Psoas muscle (tissue), 8 donors: Measurements from ENCODE around the gene ADCY9. TPM values are rescaled to one million over a fixed set of nuclear protein-coding genes. Genes with fewer than 3 reads are reported as not detected.

ENCODE experiments used
- ATAC-seq, 4 donors: fragments of 200-7000 bp; cut with Tn5 transposase; one replicate each; pipeline ENCODE4 v1.9.1; 2020; ENCODE audit warnings: moderate library complexity in 3 of 4, mild to moderate bottlenecking in 2 of 4
- DNase-seq, 2 donors: peaks; one replicate each; pipeline ENCODE4 v3.0.0-alpha.2; 2020
- H3K27ac ChIP-seq: fragments of 200-600 bp; one replicate; pipeline ENCODE4 v1.8.0; 2022
- H3K27me3 ChIP-seq, 3 donors: fragments of 200-600 bp in 1 of 3; one replicate each; pipeline versions ENCODE4 v1.6.1 to v1.8.0; 2013 to 2022; ENCODE audit warnings: low read length in 2 of 3, mild to moderate bottlenecking in 2 of 3, moderate library complexity in 1 of 3; ENCODE audit not compliant: insufficient read depth in 3 of 3
- H3K36me3 ChIP-seq, 2 donors: fragments of 200-600 bp in 1 of 2; one replicate each; pipeline versions ENCODE4 v1.6.1 to v1.8.0; 2013 to 2022; ENCODE audit warnings: low read depth in 1 of 2, mild to moderate bottlenecking in 1 of 2, moderate library complexity in 1 of 2; ENCODE audit not compliant: insufficient read depth in 1 of 2
- H3K4me1 ChIP-seq: fragments of 200-600 bp; one replicate; pipeline ENCODE4 v1.8.0; 2022
- H3K4me3 ChIP-seq: fragments of 200-600 bp; one replicate; pipeline ENCODE4 v1.8.0; 2022; ENCODE audit warnings: mild to moderate bottlenecking
- H3K9me3 ChIP-seq: fragments of 200-600 bp; one replicate; pipeline ENCODE4 v1.8.0; 2022
- WGBS, 3 donors: extraction: QIAGEN DNeasy Blood & Tissue Kit; methylation state at CpG; one replicate each; pipeline versions ENCODE4 v1.1.6 to v1.1.7; 2013; 5-methylcytosine and 5-hydroxymethylcytosine counted together
- intact Hi-C, 2 donors: fragments of 100-400 bp; cut with DNase I; formaldehyde crosslinking; loops; one replicate each; pipeline versions ENCODE4 v1.11.0 to v1.14.2; 2022
- polyA plus RNA-seq, 3 donors: library from polyadenylated mRNA; stranded (reverse); fragments of 200-250 nt; gene quantifications; one replicate each; pipeline ENCODE4 v1.2.3, GENCODE V29; 2013
- total RNA-seq, 4 donors: library from RNA; stranded (reverse); fragmentation: NEBNext Ultra II Directional in 2 of 4; extraction: Animal tissue kit (Norgen Biotek cat#: 25700) in 2 of 4; gene quantifications; one replicate each; pipeline versions ENCODE4 v1.2.1 to v1.2.4, GENCODE V29; 2021 to 2023
- TF ChIP-seq, protein P1 (sequence below): fragments of 200-600 bp; IDR thresholded peaks from one replicate; pipeline ENCODE4 v1.8.0; 2022; ENCODE audit warnings: antibody characterized with exemption
- donor health status: healthy with polysubstance abuse.
- donor health status: DM: no; HTN: no; CAD: no; lungs with moderate emphysema.
- donor health status: Bipolar disorder and iron deficiency.
- donor health status: healthy.
- donor health status: DM: yes; HTN: yes; CAD: no.
- donor health status: DM: no; HTN: no; CAD: no.
- donor health status: DM: no; HTN: no; CAD: no.
- donor health status: DM: yes; HTN: yes; CAD: no.

The ADCY9 gene
- total and polyA plus RNA-seq, 7 donors, result 9.0 to 134 (median 44.9) TPM

DNA sequence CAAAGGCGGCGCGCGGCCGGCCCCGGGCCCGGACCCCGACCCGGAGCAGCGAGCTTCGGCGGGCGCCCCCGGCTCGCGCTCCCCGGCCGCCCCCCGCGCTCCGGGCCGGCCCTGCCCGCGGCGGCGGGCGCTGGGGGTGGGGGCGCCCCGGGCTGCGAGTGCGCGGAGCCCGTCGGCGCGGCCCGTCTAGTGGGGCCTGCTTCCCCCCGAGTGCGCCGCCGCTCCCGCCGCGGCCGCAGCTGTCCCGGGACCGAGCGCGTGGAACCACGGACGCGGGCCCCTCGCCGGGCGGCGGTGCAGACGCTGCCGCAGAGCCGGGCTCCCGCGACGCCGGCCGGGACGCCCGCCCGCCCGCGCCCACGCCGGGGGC is 308 bp downstream of the ADCY9 start:
- intact Hi-C loops, result loop anchor here (2.0 to 5.0 kb wide), 3 partner anchors 69 to 136 kb away; no protein-coding TSS in a partner anchor
- Histone ChIP-seq H3K9me3 (no peaks in the 10 kb centered on the region), H3K27ac (peak overlapping the region; percentile 86), H3K27me3 (no peaks in the 10 kb centered on the region), H3K4me1 (peaks cover 40% of the 10 kb centered on the region), H3K36me3 (no peaks in the 10 kb centered on the region), H3K4me3 (peak overlapping the region; percentile 83)
- DNase-seq (no peak), ATAC-seq (peak in 1 of 4 donors; percentile 4)
- TF ChIP-seq, protein P1, sequence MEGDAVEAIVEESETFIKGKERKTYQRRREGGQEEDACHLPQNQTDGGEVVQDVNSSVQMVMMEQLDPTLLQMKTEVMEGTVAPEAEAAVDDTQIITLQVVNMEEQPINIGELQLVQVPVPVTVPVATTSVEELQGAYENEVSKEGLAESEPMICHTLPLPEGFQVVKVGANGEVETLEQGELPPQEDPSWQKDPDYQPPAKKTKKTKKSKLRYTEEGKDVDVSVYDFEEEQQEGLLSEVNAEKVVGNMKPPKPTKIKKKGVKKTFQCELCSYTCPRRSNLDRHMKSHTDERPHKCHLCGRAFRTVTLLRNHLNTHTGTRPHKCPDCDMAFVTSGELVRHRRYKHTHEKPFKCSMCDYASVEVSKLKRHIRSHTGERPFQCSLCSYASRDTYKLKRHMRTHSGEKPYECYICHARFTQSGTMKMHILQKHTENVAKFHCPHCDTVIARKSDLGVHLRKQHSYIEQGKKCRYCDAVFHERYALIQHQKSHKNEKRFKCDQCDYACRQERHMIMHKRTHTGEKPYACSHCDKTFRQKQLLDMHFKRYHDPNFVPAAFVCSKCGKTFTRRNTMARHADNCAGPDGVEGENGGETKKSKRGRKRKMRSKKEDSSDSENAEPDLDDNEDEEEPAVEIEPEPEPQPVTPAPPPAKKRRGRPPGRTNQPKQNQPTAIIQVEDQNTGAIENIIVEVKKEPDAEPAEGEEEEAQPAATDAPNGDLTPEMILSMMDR, result no peak
- WGBS, 3 donors, result 0 to 1% (median 0%) methylated on average over 5 to 71 of the region's 71 CpGs

DNA sequence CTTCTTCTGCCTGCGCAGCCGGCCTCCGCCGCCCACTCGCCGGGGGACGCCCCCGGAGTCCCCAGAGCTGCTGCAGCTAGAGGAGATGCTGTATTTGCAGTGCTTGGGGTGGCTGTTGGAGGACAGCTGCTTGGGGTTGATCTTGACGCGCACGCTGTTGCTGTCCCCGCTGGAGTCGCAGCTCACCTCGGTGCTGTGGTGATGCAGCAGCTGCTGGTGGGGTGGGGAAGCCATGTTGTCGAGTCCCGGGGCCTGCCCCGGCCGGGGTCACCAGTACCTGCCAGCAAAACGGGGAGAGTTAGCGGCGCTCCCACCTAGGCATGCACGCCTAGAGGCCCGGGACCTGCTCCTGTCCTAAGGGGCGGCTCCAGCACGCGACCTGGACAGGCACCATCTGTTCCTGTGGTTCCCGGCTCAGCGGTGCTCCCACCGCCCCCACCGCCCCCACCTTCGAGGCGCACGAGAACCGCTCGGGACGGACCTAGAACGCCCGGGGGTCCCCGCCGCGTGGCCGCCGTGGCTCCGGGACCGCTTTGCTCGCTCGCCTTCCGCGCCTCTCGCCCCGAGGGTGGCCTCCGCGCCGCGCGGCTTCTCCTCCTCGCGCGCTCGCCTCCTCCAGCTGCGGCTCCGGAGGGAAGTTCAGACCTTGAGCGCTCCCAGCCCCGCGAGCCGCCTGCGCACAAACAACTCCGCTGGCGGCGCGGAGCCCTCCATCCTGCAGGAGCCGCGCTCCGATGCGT is 863 bp downstream of the ADCY9 start:
- TF ChIP-seq, protein P1, result no peak

DNA sequence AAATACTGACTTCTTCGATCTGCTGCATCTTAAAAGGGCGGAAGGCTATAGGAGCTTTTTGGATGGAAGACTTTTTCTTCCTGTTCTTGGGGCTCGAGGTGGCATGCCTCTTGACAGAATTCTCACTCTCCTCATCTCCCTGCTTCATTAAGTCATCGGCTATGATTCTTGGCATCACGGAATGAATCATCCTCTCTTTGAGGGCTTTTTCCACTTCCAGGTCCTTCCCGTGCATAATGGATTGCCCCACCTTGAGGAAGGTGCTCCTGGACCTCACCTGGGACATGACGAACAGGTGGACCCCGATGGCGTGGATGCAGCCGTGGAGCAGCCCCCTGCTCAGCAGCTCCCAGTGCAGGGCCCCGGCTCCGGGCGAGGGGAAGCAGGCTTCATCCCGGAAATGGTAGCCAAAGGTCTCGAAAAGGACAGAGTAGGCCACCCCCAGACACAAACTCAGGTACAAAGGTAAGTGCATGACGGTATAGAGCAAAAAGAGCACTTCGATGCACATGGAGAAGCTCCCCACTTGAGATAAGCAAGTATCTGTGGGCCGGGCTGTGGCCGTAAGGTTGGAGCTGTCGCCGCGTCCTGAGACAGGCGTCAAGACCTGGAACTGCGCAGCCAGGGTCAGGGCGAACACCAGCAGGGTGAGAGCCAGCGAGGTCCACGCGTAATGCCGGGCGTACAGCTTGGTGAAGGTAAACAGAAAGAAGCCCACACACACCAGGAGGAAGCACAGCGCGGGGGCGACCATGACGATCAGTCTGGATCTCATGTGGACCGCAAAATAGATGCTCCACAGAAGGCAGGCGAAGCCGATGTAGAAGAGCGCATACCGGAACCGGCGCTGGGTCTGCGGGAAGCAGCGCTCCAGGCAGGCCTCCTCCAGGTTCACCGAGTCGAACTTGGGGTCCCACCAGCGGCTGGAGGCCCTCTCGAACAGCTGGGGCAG is 1.7 kb downstream of the ADCY9 start:
- 55 to 77% (median 64%) methylated on average over 46 to 47 of the region's 47 CpGs for WGBS, 3 donors
- TF ChIP-seq, protein P1, result no peak
- H3K27me3 ChIP-seq, result no peaks in the 10 kb centered on the region
- H3K36me3 ChIP-seq, result peaks cover 0 to 3% of the 10 kb centered on the region in 2 donors
- ATAC-seq (peak in 1 of 4 donors; percentile 30), DNase-seq (peak in 1 of 2 donors; percentile 64)
- peak overlapping the region; percentile 86 for H3K27ac ChIP-seq
- peak overlapping the region; percentile 83 for H3K4me3 ChIP-seq
- peaks cover 51% of the 10 kb centered on the region for H3K4me1 ChIP-seq
- intact Hi-C loops, result loop anchor here (5.0 kb wide), 2 partner anchors 132 to 138 kb away; no protein-coding TSS in a partner anchor
- no peaks in the 10 kb centered on the region for H3K9me3 ChIP-seq

More for the DNA sequence above, 863 bp downstream of the ADCY9 start:
- Histone ChIP-seq H3K36me3 (peaks cover 0 to 3% of the 10 kb centered on the region in 2 donors), H3K27me3 (no peaks in the 10 kb centered on the region), H3K4me1 (peaks cover 46% of the 10 kb centered on the region), H3K4me3 (peak overlapping the region; percentile 83), H3K27ac (peak overlapping the region; percentile 86), H3K9me3 (no peaks in the 10 kb centered on the region)
- ATAC-seq (peak; percentile 47 to 59 (median 55)), DNase-seq (peak; percentile 66 to 82)
- WGBS, 3 donors, result 2 to 3% (median 3%) methylated on average over 38 to 75 of the region's 75 CpGs
- intact Hi-C loops, result loop anchor here (5.0 kb wide), 2 partner anchors 133 to 137 kb away; no protein-coding TSS in a partner anchor

DNA sequence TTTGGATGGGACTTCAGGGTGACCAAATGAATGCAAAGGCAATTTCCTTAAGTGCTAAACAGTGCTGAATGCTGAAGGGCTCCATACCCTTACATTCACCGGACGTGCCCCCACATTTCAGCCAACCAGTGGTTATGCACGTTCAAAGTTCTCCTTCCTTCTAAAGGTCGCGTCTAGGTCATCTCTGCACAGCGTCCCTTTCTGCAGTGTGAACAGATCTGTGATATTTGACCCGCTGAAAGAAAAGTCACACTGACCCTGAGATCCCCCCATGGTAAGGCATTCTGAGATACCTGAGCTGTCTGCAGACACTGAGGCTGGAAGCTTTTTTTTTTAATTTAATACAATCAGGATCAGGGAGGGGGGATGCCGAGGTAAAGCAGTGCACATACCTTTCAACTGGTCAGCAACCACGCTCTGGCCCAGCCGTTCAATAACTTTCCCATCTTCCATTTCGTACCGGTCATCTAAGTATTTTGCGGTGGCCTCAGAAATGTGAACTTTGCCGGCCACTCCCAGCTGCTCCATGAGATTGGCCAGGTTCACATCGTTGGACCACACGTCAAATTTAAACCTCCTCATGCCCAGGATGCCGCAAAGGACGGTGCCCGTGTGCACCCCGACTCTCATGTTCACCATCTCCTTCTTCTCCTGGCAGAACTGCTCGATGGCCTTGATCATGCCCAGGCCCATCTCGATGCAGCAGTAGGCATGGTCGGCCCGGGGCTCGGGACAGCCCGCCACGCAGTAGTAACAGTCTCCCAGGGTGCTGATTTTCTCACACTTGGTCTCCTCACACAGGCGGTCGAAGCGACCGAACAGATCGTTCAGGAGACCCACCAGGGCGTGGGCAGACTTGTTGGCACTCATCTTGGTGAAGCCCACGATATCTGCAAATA is 2.6 kb downstream of the ADCY9 start:
- ATAC-seq (peak in 1 of 4 donors; percentile 15), DNase-seq (peak in 1 of 2 donors; percentile 25)
- WGBS, 3 donors, result 36 to 59% (median 40%) methylated on average over 34 of the region's 34 CpGs
- Histone ChIP-seq H3K9me3 (no peaks in the 10 kb centered on the region), H3K4me1 (peaks cover 51% of the 10 kb centered on the region), H3K27me3 (no peaks in the 10 kb centered on the region), H3K4me3 (peak overlapping the region; percentile 83), H3K27ac (peak overlapping the region; percentile 86), H3K36me3 (peaks cover 0 to 3% of the 10 kb centered on the region in 2 donors)
- TF ChIP-seq, protein P1, result no peak
- intact Hi-C loops, result loop anchor here (5.0 kb wide), 2 partner anchors 131 to 139 kb away; no protein-coding TSS in a partner anchor
